Amniotic epithelial cell (primary cell): ENCODE data around the gene UPK2.

Experiments
- DNase-seq: peaks from one replicate; pipeline ENCODE4 v3.0.0-alpha.2; 2010; ENCODE audit warnings: low read depth

The UPK2 gene

GRCh38 chr11:118917481-118918127 is 38.5 kb upstream of the UPK2 start:
- peak; percentile 96 for DNase-seq

- peak; percentile 87 for DNase-seq
Observed at GRCh38 chr11:118918128-118918685, 37.9 kb upstream of the UPK2 start.

GRCh38 chr11:118918686-118919280 is 37.3 kb upstream of the UPK2 start:
- DNase-seq = peak; percentile 82

- peak; percentile 98 for DNase-seq
Observed at GRCh38 chr11:118921121-118921928, 34.8 kb upstream of the UPK2 start.

GRCh38 chr11:118921929-118922744 is 34.0 kb upstream of the UPK2 start:
- peak; percentile 89 for DNase-seq

- DNase-seq = no peak
Observed at GRCh38 chr11:118922745-118923627, 33.1 kb upstream of the UPK2 start.

GRCh38 chr11:118923721-118924587 is 32.1 kb upstream of the UPK2 start:
- DNase-seq = no peak

GRCh38 chr11:118924591-118925585 is 31.2 kb upstream of the UPK2 start:
- DNase-seq = no peak

- DNase-seq = no peak
Observed at GRCh38 chr11:118927554-118928100, 28.5 kb upstream of the UPK2 start.

GRCh38 chr11:118928101-118928869 is 27.8 kb upstream of the UPK2 start:
- peak; percentile 88 for DNase-seq

GRCh38 chr11:118928870-118929500 is 27.1 kb upstream of the UPK2 start:
- peak; percentile 56 for DNase-seq

- DNase-seq = peak; percentile 91
Observed at GRCh38 chr11:118929501-118930093, 26.5 kb upstream of the UPK2 start.

- peak; percentile 68 for DNase-seq
Observed at GRCh38 chr11:118930094-118930712, 25.9 kb upstream of the UPK2 start.

GRCh38 chr11:118931571-118931970 is 24.5 kb upstream of the UPK2 start:
- no peak for DNase-seq

- no peak for DNase-seq
Observed at GRCh38 chr11:118933486-118933885, 22.6 kb upstream of the UPK2 start.

- no peak for DNase-seq
Observed at GRCh38 chr11:118935376-118935775, 20.7 kb upstream of the UPK2 start.
